NT2/D1 (cell line): ENCODE measurements around the gene C14orf93.

Experiments used
- DNase-seq: peaks from one replicate; pipeline ENCODE4 v3.0.0-alpha.2; 2011; ENCODE audit warnings: low read depth, low spot score
- H3K27me3 ChIP-seq: 2 replicates; pipeline ENCODE4 v1.6.0; 2011; ENCODE audit warnings: mild to moderate bottlenecking; ENCODE audit not compliant: insufficient read length, insufficient read depth
- H3K36me3 ChIP-seq: 2 replicates; pipeline ENCODE4 v1.6.1; 2011; ENCODE audit warnings: mild to moderate bottlenecking, low read length, mixed read lengths; ENCODE audit not compliant: insufficient read depth, insufficient read length
- H3K4me1 ChIP-seq: 2 replicates; pipeline ENCODE4 v1.5.1; 2011; ENCODE audit not compliant: insufficient read depth, insufficient read length
- H3K4me3 ChIP-seq: 2 replicates; pipeline ENCODE4 v1.5.1; 2011; ENCODE audit warnings: low read depth; ENCODE audit not compliant: insufficient read length
- H3K9ac ChIP-seq: 2 replicates; pipeline ENCODE4 v1.6.0; 2011; ENCODE audit warnings: low read depth; ENCODE audit not compliant: insufficient read length
- H3K9me3 ChIP-seq: 2 replicates; pipeline ENCODE4 v1.5.1; 2011; ENCODE audit warnings: mild to moderate bottlenecking, low read length; ENCODE audit not compliant: insufficient read depth
- SUZ12 ChIP-seq: IDR thresholded peaks from 2 replicates; pipeline ENCODE4 v1.6.1; 2011; ENCODE audit not compliant: insufficient read length, insufficient read depth; ENCODE audit errors: extremely low read depth
- YY1 ChIP-seq: IDR thresholded peaks from 2 replicates; pipeline ENCODE4 v1.6.1; 2011; ENCODE audit not compliant: insufficient read length, insufficient read depth
- ZNF274 ChIP-seq: IDR thresholded peaks from 2 replicates; pipeline ENCODE4 v1.6.1; 2011; ENCODE audit warnings: mild to moderate bottlenecking, low read depth, low read length

C14orf93 gene

DNA sequence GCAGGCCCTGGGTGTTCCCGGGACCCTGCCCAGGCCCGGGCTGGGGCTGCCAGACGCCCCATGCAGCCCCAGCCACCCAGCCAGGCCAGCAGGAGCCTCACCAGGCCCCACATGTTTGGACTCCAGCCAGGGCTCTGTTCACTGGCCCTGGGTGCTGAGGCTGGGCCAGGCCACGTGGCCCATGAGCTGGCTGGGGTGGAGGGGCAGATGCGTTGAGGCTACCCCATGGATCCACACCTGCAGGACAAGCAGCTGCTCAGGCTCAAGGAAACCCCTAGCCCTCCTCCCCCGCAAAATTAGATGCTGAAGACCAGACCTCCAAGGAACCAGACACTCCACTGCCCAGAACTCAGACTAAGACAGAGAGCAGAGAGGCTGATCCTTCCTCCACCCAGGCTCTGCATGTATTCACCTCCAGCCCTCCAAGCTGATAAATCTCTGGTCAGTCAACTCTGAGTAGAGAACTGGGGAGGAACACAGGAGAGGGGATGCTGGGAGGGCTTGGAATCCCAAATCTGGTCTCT lies 45.7 kb upstream of the C14orf93 start:
- no peak for TF ChIP-seq YY1
- TF ChIP-seq SUZ12 = no peak
- TF ChIP-seq ZNF274 = no peak
- no peak for DNase-seq
- no peaks in the 10 kb centered on the region for H3K27me3 ChIP-seq
- H3K9me3 ChIP-seq = no peaks in the 10 kb centered on the region
- H3K4me1 ChIP-seq = peaks cover 5% of the 10 kb centered on the region
- H3K4me3 ChIP-seq = no peak overlapping the region
- no peak overlapping the region for H3K9ac ChIP-seq
- peaks cover 72% of the 10 kb centered on the region for H3K36me3 ChIP-seq

DNA sequence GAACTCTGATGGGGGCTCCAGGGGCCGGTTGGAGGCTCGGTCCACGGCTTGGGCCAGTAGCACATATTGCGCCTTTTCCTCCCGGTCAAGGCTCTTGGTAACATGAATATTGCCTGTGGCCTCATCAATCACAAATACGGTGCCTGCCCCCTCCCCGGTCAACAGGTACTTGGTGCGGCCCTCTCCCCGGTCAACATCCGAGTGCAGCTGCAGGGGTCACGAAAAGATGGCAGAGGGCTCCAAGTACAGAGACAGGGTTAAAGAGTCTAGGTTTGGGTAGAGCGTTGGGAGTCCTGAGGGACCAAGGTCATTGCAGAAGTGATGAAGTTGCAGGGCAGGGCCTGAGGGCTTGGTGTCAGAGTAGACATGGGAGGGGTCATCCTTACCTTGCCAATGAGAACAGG lies 45.2 kb upstream of the C14orf93 start:
- no peak for DNase-seq
- no peak for TF ChIP-seq SUZ12
- TF ChIP-seq YY1 = no peak
- no peak for TF ChIP-seq ZNF274
- Histone ChIP-seq H3K9me3 (no peaks in the 10 kb centered on the region), H3K27me3 (no peaks in the 10 kb centered on the region), H3K4me3 (no peak overlapping the region), H3K9ac (no peak overlapping the region), H3K36me3 (peaks cover 72% of the 10 kb centered on the region), H3K4me1 (peaks cover 5% of the 10 kb centered on the region)

DNA sequence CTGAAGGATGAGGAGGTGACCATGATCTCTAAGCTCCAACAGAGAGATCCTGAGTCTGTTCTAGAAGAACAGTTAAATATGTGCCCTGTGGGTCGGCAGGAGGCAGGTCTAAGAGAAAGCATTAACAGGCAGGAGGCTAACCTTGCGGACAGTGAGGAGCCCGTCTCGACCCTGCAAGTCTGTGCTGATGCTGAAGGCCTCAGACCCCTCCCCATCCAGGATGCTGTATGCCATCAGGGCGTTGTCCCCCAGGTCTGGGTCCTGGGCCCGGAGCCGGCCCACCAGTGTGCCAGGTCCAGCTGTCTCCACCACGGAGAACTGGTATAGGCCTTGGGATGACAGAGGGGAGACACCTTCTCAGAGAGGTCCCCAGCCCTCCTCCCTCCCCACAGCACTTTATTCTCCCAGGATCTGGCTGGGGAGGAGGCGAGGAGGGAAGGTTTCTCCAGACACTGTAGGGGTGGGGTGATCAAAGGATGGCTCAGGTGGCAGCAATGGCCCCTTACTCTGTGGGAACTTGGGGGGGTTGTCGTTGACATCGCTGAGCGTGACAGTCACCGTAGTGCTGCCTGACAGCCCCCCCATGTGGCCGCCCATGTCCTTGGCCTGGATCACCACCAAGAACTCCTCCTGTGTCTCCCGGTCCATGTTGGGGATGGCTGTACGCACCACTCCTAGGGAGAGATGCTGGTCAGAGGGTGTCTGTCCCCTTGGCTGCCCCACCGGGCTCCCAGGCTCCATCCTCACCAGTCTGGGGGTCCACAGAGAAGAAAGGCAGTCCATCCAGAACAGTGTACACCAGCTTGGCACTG lies 44.3 kb upstream of the C14orf93 start:
- no peaks in the 10 kb centered on the region for H3K27me3 ChIP-seq
- peaks cover 74% of the 10 kb centered on the region for H3K36me3 ChIP-seq
- H3K9me3 ChIP-seq = no peaks in the 10 kb centered on the region
- peaks cover 5% of the 10 kb centered on the region for H3K4me1 ChIP-seq
- no peak overlapping the region for H3K4me3 ChIP-seq
- no peak for DNase-seq
- no peak overlapping the region for H3K9ac ChIP-seq
- TF ChIP-seq SUZ12 = no peak
- no peak for TF ChIP-seq ZNF274
- no peak for TF ChIP-seq YY1

DNA sequence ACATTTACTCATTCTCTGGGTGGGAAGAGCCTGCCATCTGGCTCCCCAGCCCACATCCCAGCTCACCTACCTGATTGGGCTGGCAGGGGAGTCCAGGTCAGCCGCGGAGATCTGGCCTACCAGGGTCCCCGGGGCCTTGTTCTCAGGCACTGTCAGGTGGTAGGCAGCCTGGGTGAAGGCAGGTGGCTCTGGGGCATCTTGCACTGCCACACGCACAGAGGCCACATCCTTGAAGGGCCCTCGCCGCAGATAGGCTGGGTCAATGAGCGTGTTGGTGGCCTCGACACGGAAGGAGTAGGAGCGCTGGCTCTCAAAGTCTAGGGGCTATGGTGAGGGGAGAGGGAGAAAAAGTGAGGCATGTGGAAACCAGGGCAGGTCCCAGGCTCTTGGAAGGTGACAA lies 43.5 kb upstream of the C14orf93 start:
- H3K9me3 ChIP-seq = no peaks in the 10 kb centered on the region
- H3K4me3 ChIP-seq = no peak overlapping the region
- TF ChIP-seq YY1 = no peak
- peak overlapping the region; percentile 10 for H3K9ac ChIP-seq
- H3K36me3 ChIP-seq = peaks cover 73% of the 10 kb centered on the region
- H3K27me3 ChIP-seq = no peaks in the 10 kb centered on the region
- H3K4me1 ChIP-seq = peaks cover 5% of the 10 kb centered on the region
- no peak for DNase-seq

DNA sequence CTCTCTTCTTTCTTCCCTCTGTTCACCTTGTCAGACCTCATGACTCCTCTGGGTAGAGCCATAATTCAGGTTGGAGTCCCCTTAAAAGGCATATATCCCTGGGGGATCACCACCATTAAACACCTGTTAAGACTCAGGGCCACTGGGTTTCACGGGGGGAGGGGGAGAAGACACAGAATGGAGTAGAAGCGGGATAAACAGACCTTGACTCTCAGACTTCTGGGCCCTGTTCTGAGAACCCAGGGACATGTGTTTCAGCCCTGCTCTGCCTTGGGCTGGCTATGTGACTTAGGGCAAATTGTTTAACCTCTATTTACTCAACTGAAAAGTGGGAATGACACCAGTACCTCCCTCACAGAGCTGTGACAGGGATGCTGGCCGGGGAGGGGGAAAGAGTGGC lies 42.7 kb upstream of the C14orf93 start:
- H3K9ac ChIP-seq = peak overlapping the region; percentile 10
- H3K27me3 ChIP-seq = no peaks in the 10 kb centered on the region
- no peak overlapping the region for H3K4me3 ChIP-seq
- no peaks in the 10 kb centered on the region for H3K9me3 ChIP-seq
- H3K36me3 ChIP-seq = peaks cover 72% of the 10 kb centered on the region
- H3K4me1 ChIP-seq = peaks cover 5% of the 10 kb centered on the region
- TF ChIP-seq YY1 (no peak), SUZ12 (no peak), ZNF274 (no peak)
- no peak for DNase-seq

DNA sequence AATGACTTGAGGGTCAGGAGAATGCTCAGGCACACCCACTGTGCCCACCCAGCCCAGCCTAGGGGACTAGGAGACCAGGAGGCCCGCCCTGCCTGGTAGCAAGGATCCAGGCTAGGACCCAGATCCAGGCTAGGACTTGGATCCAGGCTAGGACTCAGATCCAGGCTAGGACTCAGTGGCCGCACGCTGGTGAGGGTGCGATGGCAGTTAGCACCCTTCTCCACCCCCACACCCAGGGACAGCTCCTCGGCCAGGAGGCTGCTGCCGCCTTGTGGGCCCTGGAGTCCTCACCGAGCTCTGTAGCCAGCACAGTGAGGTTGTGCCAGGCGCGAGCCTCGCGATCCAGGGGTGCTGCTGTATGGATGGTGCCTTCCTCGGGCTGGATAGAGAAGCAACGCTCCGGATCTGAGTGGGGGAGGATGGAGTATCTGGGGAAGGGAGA lies 42.3 kb upstream of the C14orf93 start:
- H3K36me3 ChIP-seq = peaks cover 72% of the 10 kb centered on the region
- no peak overlapping the region for H3K9ac ChIP-seq
- no peaks in the 10 kb centered on the region for H3K27me3 ChIP-seq
- no peaks in the 10 kb centered on the region for H3K9me3 ChIP-seq
- H3K4me3 ChIP-seq = no peak overlapping the region
- TF ChIP-seq ZNF274 = no peak
- no peak for TF ChIP-seq SUZ12
- TF ChIP-seq YY1 = no peak
- peaks cover 5% of the 10 kb centered on the region for H3K4me1 ChIP-seq
- no peak for DNase-seq

DNA sequence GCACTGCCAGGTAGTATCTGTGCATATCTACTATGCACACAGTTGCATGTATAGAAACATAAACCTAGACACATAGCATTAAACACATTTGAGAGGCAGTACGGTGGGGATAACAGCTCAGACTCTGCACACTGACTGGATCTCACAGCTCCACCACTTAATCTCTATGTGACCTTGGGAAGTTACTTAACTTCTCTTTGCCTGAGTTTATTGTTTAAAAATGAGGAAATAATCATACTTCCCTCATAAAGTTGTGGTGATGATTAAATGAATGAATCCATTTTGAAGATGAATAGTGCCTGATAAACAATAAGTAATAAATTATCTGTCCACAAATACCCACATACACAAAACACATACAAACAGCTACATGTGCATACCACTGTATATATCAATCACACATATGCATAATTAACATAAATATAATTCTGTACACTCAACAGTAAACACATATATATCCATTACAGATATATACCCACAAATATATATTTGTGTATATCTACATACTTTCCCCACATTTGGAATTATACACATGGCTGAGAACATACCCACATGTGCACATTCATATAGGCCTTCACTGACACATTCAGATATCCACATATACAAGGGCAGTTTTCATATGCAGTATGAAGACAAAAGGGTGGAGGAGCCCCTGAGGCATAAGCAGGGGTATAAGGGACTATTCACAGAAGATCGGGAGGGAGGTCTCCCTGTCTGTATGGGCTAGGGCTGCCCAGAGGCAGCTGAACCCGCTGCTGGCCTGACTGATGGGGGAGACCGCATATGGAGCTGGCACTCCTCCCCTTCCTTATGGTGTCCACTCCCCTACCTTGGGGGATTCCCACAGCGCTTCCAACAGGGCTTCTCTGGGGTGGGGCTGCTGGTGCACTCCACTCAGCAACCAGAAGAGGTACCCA lies 41.5 kb upstream of the C14orf93 start:
- peaks cover 5% of the 10 kb centered on the region for H3K4me1 ChIP-seq
- TF ChIP-seq ZNF274 = no peak
- TF ChIP-seq SUZ12 = no peak
- TF ChIP-seq YY1 = no peak
- H3K9me3 ChIP-seq = no peaks in the 10 kb centered on the region
- peaks cover 72% of the 10 kb centered on the region for H3K36me3 ChIP-seq
- no peak overlapping the region for H3K4me3 ChIP-seq
- no peak for DNase-seq
- peak overlapping the region; percentile 13 for H3K9ac ChIP-seq
- no peaks in the 10 kb centered on the region for H3K27me3 ChIP-seq
